CD14-positive monocyte (primary cell): Measurements from ENCODE around the gene MARCKS. TPM values are rescaled to one million over a fixed set of nuclear protein-coding genes. Genes with fewer than 3 reads are reported as not detected.

Source experiments
- DNase-seq, 3 donors: peaks; one replicate each; pipeline ENCODE4 v3.0.0-alpha.2; 2011 to 2022
- H2AFZ ChIP-seq: 2 replicates; pipeline ENCODE4 v1.6.0; 2012; ENCODE audit warnings: mild to moderate bottlenecking, low read depth, low read length, inconsistent platforms; ENCODE audit not compliant: insufficient read depth, poor library complexity, severe bottlenecking
- H3K27ac ChIP-seq, 2 donors: 1 replicate in 1 of 2; 2 replicates in 1 of 2; pipeline ENCODE4 v1.5.1; 2012 to 2013; ENCODE audit warnings: low read length in 2 of 2, control low read depth in 1 of 2, inconsistent platforms in 1 of 2, low read depth in 1 of 2, mild to moderate bottlenecking in 1 of 2
- H3K27me3 ChIP-seq, 2 donors: one replicate each; pipeline versions ENCODE4 v1.6.0 to v1.6.1; 2011 to 2013; ENCODE audit warnings: low read length in 2 of 2; ENCODE audit not compliant: control insufficient read depth in 2 of 2, insufficient read depth in 2 of 2
- H3K36me3 ChIP-seq, 2 donors: replicated peaks in 1 of 2; 1 replicate in 1 of 2; 2 replicates in 1 of 2; pipeline versions ENCODE4 v1.5.1 to v1.6.1; 2012 to 2013; ENCODE audit warnings: low read length in 2 of 2, control low read depth in 1 of 2, inconsistent platforms in 1 of 2, mild to moderate bottlenecking in 1 of 2; ENCODE audit not compliant: insufficient read depth in 2 of 2, control insufficient read depth in 1 of 2
- H3K4me1 ChIP-seq, 2 donors: 1 replicate in 1 of 2; 2 replicates in 1 of 2; pipeline versions ENCODE4 v1.5.1 to v1.6.1; 2012 to 2013; ENCODE audit warnings: low read length in 2 of 2, control low read depth in 1 of 2, inconsistent platforms in 1 of 2, mild to moderate bottlenecking in 1 of 2, moderate library complexity in 1 of 2; ENCODE audit not compliant: insufficient read depth in 2 of 2, control insufficient read depth in 1 of 2
- H3K4me2 ChIP-seq: replicated peaks from 2 replicates; pipeline ENCODE3; 2012; ENCODE audit warnings: low read length, moderate library complexity, mild to moderate bottlenecking; ENCODE audit not compliant: poor library complexity, severe bottlenecking; ENCODE audit errors: extremely low read depth
- H3K4me3 ChIP-seq, 3 experiments: fragments of 200-600 bp in 1 of 3; sonication (generic) in 1 of 3; replicated peaks in 1 of 3; 1 replicate in 2 of 3; 2 replicates in 1 of 3; pipeline ENCODE4 v1.5.1; 2011 to 2013; ENCODE audit warnings: low read length in 3 of 3, mild to moderate bottlenecking in 3 of 3, control low read depth in 2 of 3, low read depth in 2 of 3, inconsistent platforms in 1 of 3, moderate library complexity in 1 of 3
- H3K79me2 ChIP-seq: 2 replicates; pipeline ENCODE4 v1.6.0; 2012; ENCODE audit warnings: mild to moderate bottlenecking, control low read depth, inconsistent platforms, low read length, moderate library complexity; ENCODE audit not compliant: insufficient read depth
- H3K9ac ChIP-seq: 2 replicates; pipeline ENCODE4 v1.6.0; 2017; ENCODE audit warnings: low read length, mild to moderate bottlenecking; ENCODE audit not compliant: insufficient read depth, poor library complexity, severe bottlenecking
- H3K9me3 ChIP-seq, 2 donors: replicated peaks in 1 of 2; 1 replicate in 1 of 2; 2 replicates in 1 of 2; pipeline versions ENCODE4 v1.5.1 to v1.6.1; 2012 to 2013; ENCODE audit warnings: low read length in 2 of 2, control low read depth in 1 of 2; ENCODE audit not compliant: control insufficient read depth in 1 of 2, insufficient read depth in 1 of 2
- H4K20me1 ChIP-seq: 2 replicates; pipeline ENCODE4 v1.6.0; 2012; ENCODE audit warnings: mild to moderate bottlenecking, low read length, control low read depth, moderate library complexity; ENCODE audit not compliant: insufficient read depth
- H3K27ac Mint-ChIP-seq, 7 donors: one replicate each; pipeline ENCODE4 v1.8.0; 2020; ENCODE audit warnings: mild to moderate bottlenecking in 7 of 7, mixed read lengths in 7 of 7, moderate library complexity in 6 of 7, inconsistent platforms in 2 of 7
- H3K27me3 Mint-ChIP-seq, 3 donors: one replicate each; pipeline ENCODE4 v1.8.0; 2021 to 2022; ENCODE audit warnings: low read depth in 3 of 3, mild to moderate bottlenecking in 3 of 3, mixed read lengths in 3 of 3, moderate library complexity in 3 of 3, inconsistent platforms in 1 of 3
- H3K36me3 Mint-ChIP-seq, 2 donors: one replicate each; pipeline ENCODE4 v1.8.0; 2020; ENCODE audit warnings: mixed read lengths in 2 of 2, inconsistent platforms in 1 of 2, mild to moderate bottlenecking in 1 of 2
- H3K4me1 Mint-ChIP-seq: one replicate; pipeline ENCODE4 v1.8.0; 2020; ENCODE audit warnings: mild to moderate bottlenecking, mixed read lengths
- H3K4me3 Mint-ChIP-seq, 2 donors: one replicate each; pipeline ENCODE4 v1.8.0; 2020; ENCODE audit warnings: mild to moderate bottlenecking in 2 of 2, mixed read lengths in 2 of 2, moderate library complexity in 1 of 2
- H3K9me3 Mint-ChIP-seq, 7 donors: one replicate each; pipeline ENCODE4 v1.8.0; 2020 to 2022; ENCODE audit warnings: mixed read lengths in 7 of 7, mild to moderate bottlenecking in 6 of 7, moderate library complexity in 6 of 7, inconsistent platforms in 2 of 7
- WGBS: methylation state at CpG from one replicate; pipeline ENCODE4 v1.1.5; 2013; ENCODE audit warnings: missing lambda C conversion rate; ENCODE audit not compliant: insufficient coverage; 5-methylcytosine and 5-hydroxymethylcytosine counted together
- intact Hi-C, 2 donors: fragments of 100-400 bp; cut with micrococcal nuclease; formaldehyde crosslinking; loops; one replicate each; pipeline versions ENCODE4 v1.15.0 to v1.15.1; 2023
- polyA plus RNA-seq, 3 donors: library from polyadenylated mRNA; depleted of rRNA in 1 of 3; unstranded in 2 of 3; stranded (reverse) in 1 of 3; fragments of 300-500 nt in 2 of 3; fragments of >200 nt in 1 of 3; fragmentation: Illumina TruSeq in 2 of 3; gene quantifications; 1 replicate in 2 of 3; 2 replicates in 1 of 3; pipeline ENCODE4 v1.2.3, GENCODE V29; 2012 to 2021
- TF ChIP-seq, protein P1 (sequence below): fragments of 200-600 bp; IDR thresholded peaks from one replicate; pipeline ENCODE4 v1.8.0; 2022; ENCODE audit warnings: antibody characterized with exemption, mild to moderate bottlenecking

The MARCKS gene
- polyA plus RNA-seq, 3 donors, result 12.1 to 22.9 (median 14.4) TPM

DNA sequence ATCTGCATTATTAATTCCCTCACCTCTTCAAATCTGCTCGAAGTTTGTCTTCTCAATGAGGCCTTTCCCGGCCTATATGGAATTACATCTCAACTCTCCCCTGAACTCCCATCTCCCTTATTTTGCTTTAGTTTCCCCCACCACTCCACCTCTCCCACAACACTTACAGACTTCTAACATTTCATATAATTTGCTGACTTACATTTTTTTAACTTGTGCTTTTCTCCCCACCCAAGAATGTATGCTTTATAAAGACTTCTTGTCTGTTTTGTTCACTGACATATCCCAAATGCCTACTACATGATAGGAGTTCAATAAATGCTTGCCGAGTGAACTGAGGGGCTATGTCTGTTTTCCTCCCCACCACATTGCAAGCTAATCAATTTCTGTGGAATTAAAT is 3.9 kb upstream of the MARCKS start:
- no peak overlapping the region for H3K4me3 Mint-ChIP-seq
- Histone ChIP-seq H2AFZ (no peak overlapping the region), H3K9ac (no peak overlapping the region)

DNA sequence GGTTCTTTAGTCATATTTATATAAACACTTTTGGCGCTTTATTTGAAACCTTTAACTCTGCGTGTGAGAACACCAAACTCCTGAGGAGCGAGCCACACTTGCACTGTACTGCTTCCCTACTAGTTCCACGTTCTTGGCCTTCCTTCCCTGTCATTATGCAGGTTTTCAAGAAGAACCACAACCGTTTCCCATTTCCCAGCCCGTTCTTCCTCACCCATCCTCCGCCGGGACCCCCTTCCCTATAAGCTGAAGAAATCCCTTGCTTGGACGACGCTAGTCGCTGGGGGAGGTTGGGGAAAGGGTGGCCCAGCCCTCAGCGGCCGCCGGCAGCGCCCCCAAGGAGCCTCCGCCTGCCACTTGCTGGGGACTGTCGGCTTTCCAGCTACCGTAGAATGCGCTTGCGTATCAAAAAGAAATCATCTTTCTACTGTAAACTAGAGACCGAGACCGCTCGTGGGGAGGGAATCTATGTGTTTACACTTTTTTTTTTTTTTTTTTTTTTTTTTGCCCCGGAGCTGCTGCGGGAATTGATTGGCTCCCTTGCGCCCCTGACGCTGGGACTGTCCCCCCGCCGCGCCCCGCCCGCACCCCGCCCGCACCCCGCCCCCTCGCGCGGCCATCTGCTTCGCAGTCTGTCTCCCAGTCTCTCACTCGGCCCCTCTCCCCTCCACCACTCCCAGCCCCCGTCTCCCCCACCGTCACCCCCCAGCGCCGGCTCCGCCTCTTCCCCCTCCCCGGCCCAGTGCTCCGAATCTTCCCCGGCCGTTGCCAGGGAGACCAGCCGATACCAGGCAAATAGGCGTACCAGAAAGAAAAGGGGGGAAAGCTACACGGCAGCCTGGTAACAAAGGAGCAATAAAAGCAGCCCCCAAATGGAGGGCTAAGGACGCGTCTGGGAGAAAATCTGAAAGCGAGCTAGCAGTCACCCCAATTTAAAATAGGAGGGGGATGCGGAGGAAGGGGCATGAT is 2.3 kb upstream of the MARCKS start:
- Histone ChIP-seq H3K27ac (peak overlapping the region; percentile 75 to 98), H3K27me3 (no peaks in the 10 kb centered on the region), H2AFZ (peak overlapping the region; percentile 91), H3K9me3 (no peaks in the 10 kb centered on the region), H3K4me1 (peaks cover 25 to 33% of the 10 kb centered on the region in 2 donors), H3K9ac (peak overlapping the region; percentile 97), H3K36me3 (no peaks in the 10 kb centered on the region), H3K79me2 (peaks cover 21% of the 10 kb centered on the region), H3K4me2 (peak overlapping the region; percentile 99), H4K20me1 (peaks cover 5% of the 10 kb centered on the region), H3K4me3 (peak overlapping the region; percentile 74 to 98 (median 94))
- H3K27me3 Mint-ChIP-seq, result peaks cover 5 to 21% (median 6%) of the 10 kb centered on the region in 3 donors
- peak; percentile 48 to 79 (median 62) for DNase-seq
- no peak overlapping the region for H3K4me3 Mint-ChIP-seq
- H3K9me3 Mint-ChIP-seq, result peaks cover 0 to 7% (median 0%) of the 10 kb centered on the region in 7 donors
- H3K27ac Mint-ChIP-seq, result peak overlapping the region in 4 of 7 donors; percentile 77 to 91 (median 86)
- H3K4me1 Mint-ChIP-seq, result peaks cover 7% of the 10 kb centered on the region
- WGBS, result 9% methylated on average over 8 of the region's 56 CpGs
- TF ChIP-seq, protein P1, sequence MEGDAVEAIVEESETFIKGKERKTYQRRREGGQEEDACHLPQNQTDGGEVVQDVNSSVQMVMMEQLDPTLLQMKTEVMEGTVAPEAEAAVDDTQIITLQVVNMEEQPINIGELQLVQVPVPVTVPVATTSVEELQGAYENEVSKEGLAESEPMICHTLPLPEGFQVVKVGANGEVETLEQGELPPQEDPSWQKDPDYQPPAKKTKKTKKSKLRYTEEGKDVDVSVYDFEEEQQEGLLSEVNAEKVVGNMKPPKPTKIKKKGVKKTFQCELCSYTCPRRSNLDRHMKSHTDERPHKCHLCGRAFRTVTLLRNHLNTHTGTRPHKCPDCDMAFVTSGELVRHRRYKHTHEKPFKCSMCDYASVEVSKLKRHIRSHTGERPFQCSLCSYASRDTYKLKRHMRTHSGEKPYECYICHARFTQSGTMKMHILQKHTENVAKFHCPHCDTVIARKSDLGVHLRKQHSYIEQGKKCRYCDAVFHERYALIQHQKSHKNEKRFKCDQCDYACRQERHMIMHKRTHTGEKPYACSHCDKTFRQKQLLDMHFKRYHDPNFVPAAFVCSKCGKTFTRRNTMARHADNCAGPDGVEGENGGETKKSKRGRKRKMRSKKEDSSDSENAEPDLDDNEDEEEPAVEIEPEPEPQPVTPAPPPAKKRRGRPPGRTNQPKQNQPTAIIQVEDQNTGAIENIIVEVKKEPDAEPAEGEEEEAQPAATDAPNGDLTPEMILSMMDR, result no peak
- H3K36me3 Mint-ChIP-seq, result peaks cover 0 to 7% of the 10 kb centered on the region in 2 donors
- intact Hi-C loops, result loop anchor here (5.0 to 10.0 kb wide), 5 partner anchors 48 to 548 kb away; no protein-coding TSS in a partner anchor

More for the DNA sequence above, 3.9 kb upstream of the MARCKS start:
- H4K20me1 ChIP-seq, result no peaks in the 10 kb centered on the region
- peaks cover 0 to 7% (median 0%) of the 10 kb centered on the region in 7 donors for H3K9me3 Mint-ChIP-seq
- no peak overlapping the region for H3K4me3 ChIP-seq
- no peak overlapping the region for H3K4me2 ChIP-seq
- H3K27ac ChIP-seq, result no peak overlapping the region
- intact Hi-C loops, result loop anchor here (10.0 kb wide), 2 partner anchors 88 to 158 kb away; no protein-coding TSS in a partner anchor
- peaks cover 8% of the 10 kb centered on the region for H3K79me2 ChIP-seq
- no peaks in the 10 kb centered on the region for H3K9me3 ChIP-seq
- H3K27ac Mint-ChIP-seq, result peak overlapping the region in 1 of 7 donors; percentile 47
- H3K4me1 Mint-ChIP-seq, result peaks cover 4% of the 10 kb centered on the region
- TF ChIP-seq, protein P1, result no peak
- H3K4me1 ChIP-seq, result peaks cover 20 to 24% of the 10 kb centered on the region in 2 donors
- peaks cover 5 to 19% (median 7%) of the 10 kb centered on the region in 3 donors for H3K27me3 Mint-ChIP-seq
- no peaks in the 10 kb centered on the region for H3K27me3 ChIP-seq
- H3K36me3 Mint-ChIP-seq, result peaks cover 0 to 5% of the 10 kb centered on the region in 2 donors
- DNase-seq, result no peak
- no peaks in the 10 kb centered on the region for H3K36me3 ChIP-seq
- 100% methylated on average over 2 of the region's 3 CpGs for WGBS
